KMS-11 (cell line): ENCODE results near the gene CDRT4.

Source experiments
- H2AFZ ChIP-seq: fragments of 200-600 bp; sonication (generic); 2 replicates; pipeline ENCODE4 v1.6.1; 2016; ENCODE audit warnings: antibody characterized with exemption, mixed run types, low read depth
- H3K27ac ChIP-seq: fragments of 200-600 bp; sonication (generic); 2 replicates; pipeline ENCODE4 v1.6.1; 2016; ENCODE audit warnings: mild to moderate bottlenecking, mixed run types
- H3K27me3 ChIP-seq: fragments of 200-600 bp; sonication (generic); 2 replicates; pipeline ENCODE4 v1.6.1; 2017; ENCODE audit warnings: mild to moderate bottlenecking, low read depth, mixed run types, moderate library complexity; ENCODE audit not compliant: insufficient read depth
- H3K36me3 ChIP-seq: fragments of 200-600 bp; sonication (generic); 2 replicates; pipeline ENCODE4 v1.6.1; 2017; ENCODE audit warnings: mild to moderate bottlenecking, mixed run types; ENCODE audit not compliant: insufficient read depth
- H3K4me1 ChIP-seq: fragments of 200-600 bp; sonication (generic); 2 replicates; pipeline ENCODE4 v1.6.1; 2016; ENCODE audit warnings: mild to moderate bottlenecking, low read depth, mixed run types; ENCODE audit not compliant: poor library complexity, severe bottlenecking
- H3K4me2 ChIP-seq: fragments of 200-600 bp; sonication (generic); 2 replicates; pipeline ENCODE4 v1.7.0; 2016; ENCODE audit warnings: mild to moderate bottlenecking, mixed run types
- H3K4me3 ChIP-seq: fragments of 200-600 bp; sonication (generic); IDR thresholded peaks from 2 replicates; pipeline ENCODE4 v1.6.1; 2017; ENCODE audit warnings: low read depth, low read length, mixed read lengths; ENCODE audit not compliant: insufficient read depth
- H3K79me2 ChIP-seq: fragments of 200-600 bp; sonication (generic); 2 replicates; pipeline ENCODE4 v1.6.1; 2016; ENCODE audit warnings: low read depth, mixed run types; ENCODE audit not compliant: insufficient read depth
- H3K9ac ChIP-seq: fragments of 200-600 bp; sonication (generic); 2 replicates; pipeline ENCODE4 v1.6.1; 2016; ENCODE audit warnings: mild to moderate bottlenecking, mixed run types
- H4K20me1 ChIP-seq: fragments of 200-600 bp; sonication (generic); 2 replicates; pipeline ENCODE4 v1.6.1; 2016; ENCODE audit warnings: mild to moderate bottlenecking, mixed run types; ENCODE audit not compliant: insufficient read depth
- CTCF ChIP-seq: fragments of 200-600 bp; sonication (generic); conservative IDR thresholded peaks from 2 replicates; pipeline ENCODE4 v1.6.1; 2017; ENCODE audit warnings: low read depth, mild to moderate bottlenecking, antibody characterized with exemption, low read length, moderate library complexity, mixed read lengths

The CDRT4 gene

GRCh38 chr17:15492791-15493692 is 25.6 kb upstream of the CDRT4 start:
- no peak overlapping the region for H3K9ac ChIP-seq
- TF ChIP-seq CTCF: no peak
- H3K27ac ChIP-seq: no peak overlapping the region
- no peak overlapping the region for H2AFZ ChIP-seq
- no peak overlapping the region for H3K4me3 ChIP-seq
- no peaks in the 10 kb centered on the region for H3K4me1 ChIP-seq
- no peaks in the 10 kb centered on the region for H4K20me1 ChIP-seq
- H3K27me3 ChIP-seq: no peaks in the 10 kb centered on the region
- H3K4me2 ChIP-seq: no peak overlapping the region
- H3K36me3 ChIP-seq: no peaks in the 10 kb centered on the region
- no peaks in the 10 kb centered on the region for H3K79me2 ChIP-seq

GRCh38 chr17:15492186-15492585 is 24.8 kb upstream of the CDRT4 start:
- Histone ChIP-seq H3K79me2 (no peaks in the 10 kb centered on the region), H3K27me3 (no peaks in the 10 kb centered on the region), H3K4me2 (no peak overlapping the region), H3K4me3 (no peak overlapping the region), H3K27ac (no peak overlapping the region), H4K20me1 (no peaks in the 10 kb centered on the region), H2AFZ (no peak overlapping the region), H3K36me3 (no peaks in the 10 kb centered on the region), H3K9ac (no peak overlapping the region), H3K4me1 (no peaks in the 10 kb centered on the region)
- no peak for TF ChIP-seq CTCF

- Histone ChIP-seq H3K27ac (no peak overlapping the region), H3K36me3 (no peaks in the 10 kb centered on the region), H2AFZ (no peak overlapping the region), H3K4me1 (no peaks in the 10 kb centered on the region), H3K9ac (no peak overlapping the region), H3K79me2 (no peaks in the 10 kb centered on the region), H4K20me1 (no peaks in the 10 kb centered on the region), H3K27me3 (no peaks in the 10 kb centered on the region), H3K4me3 (no peak overlapping the region), H3K4me2 (no peak overlapping the region)
- no peak for TF ChIP-seq CTCF
These were observed 23.3 kb upstream of the CDRT4 start for GRCh38 chr17:15490634-15491261.

GRCh38 chr17:15488557-15488956 is 21.1 kb upstream of the CDRT4 start:
- H3K4me1 ChIP-seq: no peaks in the 10 kb centered on the region
- no peak overlapping the region for H2AFZ ChIP-seq
- no peak overlapping the region for H3K9ac ChIP-seq
- no peak overlapping the region for H3K4me3 ChIP-seq
- TF ChIP-seq CTCF: no peak
- H3K27me3 ChIP-seq: no peaks in the 10 kb centered on the region
- no peak overlapping the region for H3K27ac ChIP-seq
- H3K36me3 ChIP-seq: no peaks in the 10 kb centered on the region
- no peaks in the 10 kb centered on the region for H3K79me2 ChIP-seq
- no peaks in the 10 kb centered on the region for H4K20me1 ChIP-seq
- no peak overlapping the region for H3K4me2 ChIP-seq
